ENCODE measurements around the gene PLA2G2E. TPM values are rescaled to one million over a fixed set of nuclear protein-coding genes. Genes with fewer than 3 reads are reported as not detected.

PLA2G2E gene
- total and polyA plus RNA-seq, 8 donors, result not detected

- Histone ChIP-seq H3K4me1 (peaks cover 0 to 11% (median 5%) of the 10 kb centered on the region in 4 donors), H3K4me3 (no peak overlapping the region), H3K36me3 (no peaks in the 10 kb centered on the region), H3K9me3 (no peaks in the 10 kb centered on the region), H3K27me3 (peaks cover 0 to 30% (median 0%) of the 10 kb centered on the region in 3 donors), H3K27ac (no peak overlapping the region)
- intact Hi-C loops (cut with DNase I; ENCODE audit: low total_unique reads), result no loop called here
- 80 to 88% (median 85%) methylated on average over 16 of the region's 16 CpGs for WGBS, 5 donors
- no peak for TF ChIP-seq EP300 (IDR thresholded peaks at IDR 0.05)
- no peak for TF ChIP-seq POLR2A (IDR thresholded peaks at IDR 0.05)
- no peak for TF ChIP-seq POLR2AphosphoS5 (IDR thresholded peaks at IDR 0.05)
- TF ChIP-seq, protein P1, sequence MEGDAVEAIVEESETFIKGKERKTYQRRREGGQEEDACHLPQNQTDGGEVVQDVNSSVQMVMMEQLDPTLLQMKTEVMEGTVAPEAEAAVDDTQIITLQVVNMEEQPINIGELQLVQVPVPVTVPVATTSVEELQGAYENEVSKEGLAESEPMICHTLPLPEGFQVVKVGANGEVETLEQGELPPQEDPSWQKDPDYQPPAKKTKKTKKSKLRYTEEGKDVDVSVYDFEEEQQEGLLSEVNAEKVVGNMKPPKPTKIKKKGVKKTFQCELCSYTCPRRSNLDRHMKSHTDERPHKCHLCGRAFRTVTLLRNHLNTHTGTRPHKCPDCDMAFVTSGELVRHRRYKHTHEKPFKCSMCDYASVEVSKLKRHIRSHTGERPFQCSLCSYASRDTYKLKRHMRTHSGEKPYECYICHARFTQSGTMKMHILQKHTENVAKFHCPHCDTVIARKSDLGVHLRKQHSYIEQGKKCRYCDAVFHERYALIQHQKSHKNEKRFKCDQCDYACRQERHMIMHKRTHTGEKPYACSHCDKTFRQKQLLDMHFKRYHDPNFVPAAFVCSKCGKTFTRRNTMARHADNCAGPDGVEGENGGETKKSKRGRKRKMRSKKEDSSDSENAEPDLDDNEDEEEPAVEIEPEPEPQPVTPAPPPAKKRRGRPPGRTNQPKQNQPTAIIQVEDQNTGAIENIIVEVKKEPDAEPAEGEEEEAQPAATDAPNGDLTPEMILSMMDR (IDR thresholded peaks at IDR 0.05), result no peak
- DNase-seq, result no peak
These were observed 46.2 kb downstream of the PLA2G2E start for GRCh38 chr1:19877181-19877750.

DNA sequence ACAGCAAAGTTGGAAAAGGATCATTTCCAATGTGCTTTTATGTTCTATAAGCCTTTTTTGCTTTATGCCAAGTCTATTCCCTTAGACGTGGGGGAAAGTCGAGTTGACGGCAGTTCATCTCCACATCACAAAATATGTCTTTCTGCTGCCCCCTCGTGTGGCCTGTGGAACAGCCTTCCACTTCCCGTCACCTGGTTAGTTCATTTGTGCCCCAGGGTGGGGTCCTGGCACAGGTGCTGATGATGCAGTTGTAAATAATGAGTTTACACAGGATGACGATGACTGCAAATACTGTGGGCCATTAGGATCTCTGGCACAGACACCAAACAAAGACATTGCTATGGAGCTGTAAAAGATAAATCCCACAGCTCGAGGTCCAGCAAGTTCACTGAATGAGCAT lies 51.2 kb downstream of the PLA2G2E start:
- WGBS, 5 donors, result 22 to 45% (median 27%) methylated on average over 7 of the region's 7 CpGs
- peak in 1 of 3 donors; percentile 35 for TF ChIP-seq POLR2AphosphoS5 (IDR thresholded peaks at IDR 0.05)
- TF ChIP-seq EP300 (IDR thresholded peaks at IDR 0.05), result no peak
- TF ChIP-seq, protein P1 (IDR thresholded peaks at IDR 0.05), result peak in 3 of 7 experiments; percentile 11 to 56 (median 44)
- no peak for TF ChIP-seq POLR2A (IDR thresholded peaks at IDR 0.05)
- H3K36me3 ChIP-seq, result no peaks in the 10 kb centered on the region
- intact Hi-C loops (cut with DNase I; ENCODE audit: low total_unique reads), result no loop called here
- no peak overlapping the region for H3K27ac ChIP-seq
- peaks cover 0 to 63% (median 0%) of the 10 kb centered on the region in 3 donors for H3K27me3 ChIP-seq
- no peak overlapping the region for H3K4me3 ChIP-seq
- H3K9me3 ChIP-seq, result no peaks in the 10 kb centered on the region
- peak; percentile 46 to 87 for DNase-seq
- H3K4me1 ChIP-seq, result no peaks in the 10 kb centered on the region

Other genes starting within 250 kb of the PLA2G2E start
- gene TMCO4, start 123.7 kb downstream of the PLA2G2E start, total RNA-seq, result 100 to 1,000 TPM in 2 of 5 donors, 10 to 100 TPM in 2, 1 to 10 TPM in 1; 5.3 to 326 (median 35.2) TPM
- 10 to 100 TPM; 16.7 to 27.4 (median 20.9) TPM for gene TMCO4, start 123.7 kb downstream of the PLA2G2E start, polyA plus RNA-seq
- 100 to 1,000 TPM in 1 of 5 donors, not detected in 4; 117 TPM for gene RNF186, start 108.3 kb downstream of the PLA2G2E start, total RNA-seq
- under 1 TPM in 1 of 3 donors, not detected in 2; 0.62 TPM for gene RNF186, start 108.3 kb downstream of the PLA2G2E start, polyA plus RNA-seq
- gene OTUD3, start 41.2 kb downstream of the PLA2G2E start, total RNA-seq, result 10 to 100 TPM in 1 of 5 donors, 1 to 10 TPM in 4; 1.2 to 13.2 (median 7.1) TPM
- 1 to 10 TPM in 2 of 3 donors, under 1 TPM in 1; 0.93 to 1.9 (median 1.1) TPM for gene OTUD3, start 41.2 kb downstream of the PLA2G2E start, polyA plus RNA-seq
- 10 to 100 TPM in 3 of 5 donors, 1 to 10 TPM in 2; 2.8 to 52.3 (median 18.5) TPM for gene PLA2G2A, start 56.0 kb upstream of the PLA2G2E start, total RNA-seq
- gene PLA2G2A, start 56.0 kb upstream of the PLA2G2E start, polyA plus RNA-seq, result 10 to 100 TPM; 12.7 to 46.7 (median 30.3) TPM
- gene PLA2G5, start 146.6 kb upstream of the PLA2G2E start, total RNA-seq, result 1 to 10 TPM in 3 of 5 donors, not detected in 2; 2.3 to 9.4 (median 7.0) TPM
- gene PLA2G5, start 146.6 kb upstream of the PLA2G2E start, polyA plus RNA-seq, result 1 to 10 TPM in 2 of 3 donors, under 1 TPM in 1; 0.92 to 8.5 (median 1.8) TPM
- not detected for gene PLA2G2D, start 195.9 kb upstream of the PLA2G2E start, total RNA-seq
- under 1 TPM in 1 of 3 donors, not detected in 2; 0.23 TPM for gene PLA2G2D, start 195.9 kb upstream of the PLA2G2E start, polyA plus RNA-seq
- gene PLA2G2F, start 215.7 kb upstream of the PLA2G2E start, total RNA-seq, result 1 to 10 TPM in 1 of 5 donors, under 1 TPM in 1, not detected in 3; 0.18 to 6.4 TPM
- not detected for gene PLA2G2F, start 215.7 kb upstream of the PLA2G2E start, polyA plus RNA-seq

Measured in stomach (tissue), 9 donors.